HG03280 (cell line): ENCODE data around the gene IRF1.

Source experiments
- ATAC-seq: cut with Tn5 transposase; IDR thresholded peaks from one replicate; pipeline ENCODE4 v1.9.1; 2021; ENCODE audit warnings: mild to moderate bottlenecking, moderate library complexity; ENCODE audit not compliant: unreplicated experiment

The IRF1 gene

DNA sequence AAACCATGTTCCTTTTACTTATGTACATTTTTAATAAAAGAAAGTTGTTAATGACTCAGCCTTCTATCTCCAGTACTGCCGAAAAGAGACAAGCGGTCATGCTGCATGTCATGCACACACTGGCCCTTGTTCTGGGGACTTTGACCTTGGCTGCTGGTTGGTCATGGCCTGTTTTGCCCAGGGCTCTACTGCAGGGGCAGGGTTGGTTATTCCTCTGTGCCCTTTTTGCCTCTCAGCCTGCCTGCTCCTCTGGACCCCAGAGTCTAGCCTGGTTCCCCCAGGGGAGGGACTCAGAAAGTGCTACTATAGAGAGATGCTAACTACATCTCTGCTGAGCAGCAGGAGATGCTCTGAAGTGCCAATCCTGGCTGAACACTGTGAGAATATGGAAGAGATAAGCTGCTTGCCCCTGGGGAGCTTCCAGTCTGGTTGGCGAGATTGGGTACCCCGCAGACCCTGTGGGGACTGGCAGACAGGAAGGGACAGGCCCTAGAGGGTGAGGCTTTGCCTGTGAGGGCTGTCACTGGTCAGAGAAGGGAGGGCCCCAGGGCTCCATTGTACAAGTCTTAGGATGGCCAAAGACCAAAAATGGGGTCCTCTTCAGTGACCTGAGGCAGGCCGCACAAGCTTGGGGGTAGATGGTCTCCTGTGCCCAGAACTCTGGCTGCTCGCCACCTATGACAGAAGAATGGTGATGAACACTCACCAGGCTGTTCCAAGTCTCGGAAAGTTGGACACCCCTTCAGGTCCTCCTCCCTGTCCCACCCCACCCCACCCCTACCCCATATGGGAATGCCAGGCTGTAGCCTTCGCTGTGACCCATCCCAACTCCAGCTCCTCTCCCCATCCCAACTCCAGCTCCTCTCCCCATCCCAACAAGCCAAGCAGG, 14.3 kb downstream of the IRF1 start:
- no peak for ATAC-seq

DNA sequence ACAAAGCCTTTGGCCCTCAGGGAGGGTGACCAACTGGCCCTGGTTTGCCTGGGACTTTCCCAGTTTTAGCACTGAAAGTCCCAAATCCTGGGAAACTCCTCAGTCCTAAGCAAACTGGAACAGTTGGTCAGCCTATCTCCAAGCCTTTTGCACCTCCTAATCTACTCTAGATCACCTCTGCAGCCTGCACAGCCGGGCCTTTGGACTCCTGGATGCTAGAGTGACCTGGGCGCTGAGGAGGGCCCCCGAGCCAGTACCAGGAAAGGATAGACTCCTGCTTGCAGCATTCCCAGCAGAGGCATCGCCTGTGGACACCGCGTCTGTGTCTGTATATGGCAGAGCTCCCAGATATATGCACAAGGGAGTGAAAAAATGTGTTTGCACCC, 15.1 kb downstream of the IRF1 start:
- no peak for ATAC-seq

DNA sequence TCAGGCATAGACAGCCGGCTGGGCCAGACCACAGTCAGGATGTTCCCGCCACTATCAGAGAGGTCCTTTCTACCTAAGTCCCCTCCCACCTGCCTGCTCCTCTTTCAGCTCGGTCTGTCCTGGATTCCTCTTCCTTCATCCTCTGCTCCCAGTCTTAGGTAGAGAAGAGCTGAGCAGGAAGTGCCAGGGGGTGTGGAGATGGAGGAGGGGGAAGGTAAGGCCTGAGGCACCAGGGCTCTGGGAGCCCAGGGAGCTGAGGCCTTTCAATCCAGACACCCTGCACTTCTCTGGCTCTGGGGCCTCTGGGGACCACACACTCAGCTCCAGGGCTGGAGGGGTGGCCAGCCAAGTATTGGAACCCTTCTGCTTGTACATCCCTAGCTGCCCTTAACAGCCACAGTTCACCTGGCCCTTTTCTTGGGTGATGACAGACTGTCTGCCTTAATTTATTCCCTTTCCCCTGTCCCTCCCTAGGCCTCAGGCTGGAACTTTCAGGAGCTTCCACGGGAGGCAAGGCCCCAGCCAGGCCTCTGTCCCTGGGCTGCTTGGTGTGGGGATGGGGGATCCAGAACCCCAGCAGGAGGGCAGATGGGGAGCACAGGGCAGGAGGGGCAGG, 15.6 kb downstream of the IRF1 start:
- no peak for ATAC-seq

DNA sequence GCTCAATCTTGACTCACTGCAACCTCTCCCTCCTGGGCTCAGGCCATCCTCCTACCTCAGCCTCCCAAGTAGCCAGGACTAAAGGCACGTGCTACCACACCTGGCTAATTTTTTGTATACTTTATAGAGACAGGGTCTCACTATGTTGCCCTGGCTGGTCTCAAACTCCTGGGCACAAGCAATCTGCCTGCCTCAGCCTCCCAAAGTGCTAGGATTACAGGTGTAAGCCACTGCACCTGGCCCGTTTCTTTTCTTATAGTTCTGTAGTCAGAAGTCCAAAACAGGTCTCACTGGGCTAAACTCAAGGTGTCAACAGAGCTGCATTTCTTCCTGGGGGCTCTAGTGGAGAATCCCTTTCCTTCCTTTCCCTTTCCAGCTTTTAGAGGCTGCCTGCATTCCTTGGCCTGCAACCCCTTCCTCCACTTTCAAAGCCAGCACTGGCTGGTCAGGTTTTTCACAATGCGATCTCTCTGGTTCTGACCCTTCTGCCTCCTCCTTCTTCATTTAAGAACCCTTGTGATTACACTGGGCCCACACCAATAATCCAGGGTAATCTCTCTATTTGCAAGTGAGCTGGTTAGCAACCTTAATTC, 16.3 kb downstream of the IRF1 start:
- ATAC-seq, result no peak

DNA sequence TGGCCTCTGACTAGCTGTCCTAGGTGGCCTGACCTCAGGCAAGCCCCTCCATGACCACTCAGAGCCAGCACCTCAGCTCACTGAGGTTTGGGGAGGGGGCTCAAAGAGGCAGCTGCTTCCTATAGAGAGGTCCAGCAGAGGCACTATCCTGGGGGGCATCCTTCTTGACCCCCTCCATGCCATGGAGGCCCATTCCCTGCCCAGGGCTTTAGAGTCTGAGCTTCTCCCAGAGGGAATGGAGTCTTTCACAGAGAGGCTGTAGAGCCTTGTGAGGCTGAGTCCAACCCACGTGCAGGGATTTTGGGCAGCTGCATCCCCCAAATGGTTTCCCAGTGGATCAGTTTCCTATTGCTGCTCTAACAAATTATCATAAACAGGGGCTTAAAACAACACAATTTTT, 16.9 kb downstream of the IRF1 start:
- no peak for ATAC-seq

DNA sequence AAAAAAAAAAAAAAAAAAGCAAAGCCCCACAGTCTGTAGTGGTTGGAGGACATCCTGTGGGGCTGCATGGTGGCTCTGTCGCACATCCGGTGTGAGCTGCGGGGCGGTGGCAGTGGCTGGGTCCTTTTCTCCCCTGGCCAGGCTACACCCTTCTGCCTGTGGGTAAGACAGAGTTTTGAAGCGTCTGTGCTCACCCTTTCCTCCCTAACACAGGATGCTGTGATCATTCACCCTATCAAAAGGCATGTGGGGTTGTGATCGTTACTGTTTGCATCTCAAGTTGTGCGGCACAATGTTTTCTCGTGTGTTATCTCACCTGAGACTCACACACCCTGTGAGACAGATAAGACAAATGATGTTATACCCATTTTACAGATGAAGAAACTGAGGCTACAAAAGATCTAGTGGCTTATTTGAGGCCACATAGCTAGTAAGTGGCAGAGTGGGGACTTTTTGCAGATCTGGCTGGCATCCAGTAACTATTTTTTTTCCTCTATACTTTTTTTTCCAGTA, 17.5 kb downstream of the IRF1 start:
- peak; percentile 75 for ATAC-seq

DNA sequence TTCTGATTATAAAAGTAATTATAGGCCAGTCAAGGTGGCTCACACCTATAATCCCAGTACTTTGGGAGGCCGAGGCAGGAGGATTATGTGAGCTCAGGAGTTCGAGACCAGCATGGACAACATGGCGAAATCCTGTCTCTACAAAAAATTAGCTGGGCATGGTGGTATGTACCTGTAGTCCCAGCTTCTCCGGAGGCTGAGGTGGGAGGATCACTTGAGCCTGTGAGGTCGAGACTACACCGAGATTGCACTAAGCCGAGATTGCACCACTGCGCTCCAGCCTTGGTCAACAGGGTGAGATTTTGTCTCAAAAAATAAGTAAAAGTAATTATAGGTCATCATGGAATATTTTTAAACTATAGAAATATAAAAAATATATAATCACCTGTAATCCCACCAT, 18.1 kb downstream of the IRF1 start:
- no peak for ATAC-seq

DNA sequence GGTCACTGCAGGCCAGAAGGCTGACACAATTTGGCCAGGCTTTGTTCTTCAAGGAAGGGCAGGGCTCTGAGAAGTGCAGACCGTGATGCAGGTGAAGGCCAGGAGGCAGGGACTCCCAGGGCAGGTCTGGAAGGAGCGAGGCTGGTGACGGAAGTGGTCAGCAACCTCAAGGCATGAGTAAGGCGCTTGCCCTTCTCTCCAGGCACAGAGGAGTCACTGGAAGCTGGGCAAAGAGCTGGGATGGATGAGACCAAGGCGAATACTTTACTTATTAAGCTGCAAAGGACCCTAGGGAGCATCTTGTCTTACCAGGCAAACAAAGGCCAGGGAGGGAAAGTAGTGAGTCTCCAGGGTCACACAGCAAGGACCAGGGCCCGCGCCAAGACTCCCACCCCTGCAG, 18.6 kb downstream of the IRF1 start:
- no peak for ATAC-seq

DNA sequence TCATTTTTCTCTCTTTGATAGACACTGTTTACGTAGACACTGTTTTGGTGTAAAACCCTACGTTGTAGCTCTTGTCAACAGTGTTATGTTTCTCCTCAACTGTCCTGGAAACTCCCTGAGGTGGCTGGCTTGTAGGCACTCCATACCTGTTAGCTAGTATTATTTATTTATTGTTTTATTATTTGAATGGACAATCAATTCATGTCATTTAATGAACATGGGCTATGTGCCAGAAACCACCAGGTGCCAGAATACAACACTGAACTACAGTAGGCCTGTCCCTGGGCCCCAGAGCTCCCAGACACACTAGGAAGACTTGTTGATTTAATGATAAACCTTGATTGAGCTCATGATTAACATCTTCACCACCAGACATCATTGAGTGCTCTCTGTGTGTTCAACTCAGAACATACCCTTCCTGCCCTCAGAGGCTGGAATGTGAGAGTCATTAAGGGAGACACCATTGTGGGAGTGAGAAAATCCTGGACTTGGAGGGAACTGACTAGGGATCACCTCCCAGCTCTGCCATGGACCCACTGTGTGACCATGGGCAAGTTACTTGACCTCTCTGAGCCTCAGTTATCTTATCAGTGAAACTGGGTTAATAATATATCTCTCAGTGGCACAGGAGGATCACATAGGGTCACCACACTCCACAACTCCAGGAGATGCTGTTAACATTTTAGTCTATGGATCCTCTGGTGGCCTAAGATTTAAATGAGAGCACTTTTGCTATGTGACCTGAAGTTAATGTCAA, 19.2 kb downstream of the IRF1 start:
- ATAC-seq, result no peak

DNA sequence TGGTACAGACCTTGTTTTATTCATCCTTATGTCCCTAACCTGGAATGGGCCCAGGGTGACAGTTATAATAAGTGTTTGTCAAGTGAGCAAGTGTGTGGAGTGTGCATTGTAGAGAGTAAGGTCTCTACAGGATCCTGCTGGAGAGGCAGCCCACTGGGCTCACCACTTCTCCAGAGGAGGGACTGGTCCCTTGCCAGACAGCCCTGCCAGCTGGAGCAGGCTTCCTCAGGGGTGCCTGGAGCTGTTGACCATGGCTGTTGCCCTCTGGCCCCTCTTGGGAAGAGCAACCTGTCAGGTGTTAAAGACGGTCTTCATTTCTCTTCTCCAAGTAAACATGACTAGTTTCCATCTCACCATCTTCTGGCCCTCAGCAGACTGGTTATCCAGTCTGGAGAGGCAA, 20.0 kb downstream of the IRF1 start:
- ATAC-seq, result no peak

DNA sequence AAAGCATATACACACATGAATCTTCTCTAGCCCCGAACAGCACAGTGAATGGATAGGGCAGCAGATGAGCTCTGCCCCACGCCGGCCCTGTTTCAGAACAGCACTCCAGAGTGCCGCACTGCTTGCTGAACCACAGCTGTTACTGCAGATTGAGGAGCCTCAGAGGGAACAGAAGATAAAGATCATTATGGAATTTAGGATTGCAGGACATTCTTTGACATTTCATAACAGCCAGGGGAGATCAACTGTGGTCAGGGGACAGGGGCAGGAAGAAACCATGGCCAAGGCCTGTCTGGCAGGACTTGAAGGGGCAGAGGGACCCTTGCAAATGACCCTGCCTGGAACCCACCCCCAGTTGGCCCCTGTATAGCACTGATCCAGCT, 20.6 kb downstream of the IRF1 start:
- no peak for ATAC-seq

DNA sequence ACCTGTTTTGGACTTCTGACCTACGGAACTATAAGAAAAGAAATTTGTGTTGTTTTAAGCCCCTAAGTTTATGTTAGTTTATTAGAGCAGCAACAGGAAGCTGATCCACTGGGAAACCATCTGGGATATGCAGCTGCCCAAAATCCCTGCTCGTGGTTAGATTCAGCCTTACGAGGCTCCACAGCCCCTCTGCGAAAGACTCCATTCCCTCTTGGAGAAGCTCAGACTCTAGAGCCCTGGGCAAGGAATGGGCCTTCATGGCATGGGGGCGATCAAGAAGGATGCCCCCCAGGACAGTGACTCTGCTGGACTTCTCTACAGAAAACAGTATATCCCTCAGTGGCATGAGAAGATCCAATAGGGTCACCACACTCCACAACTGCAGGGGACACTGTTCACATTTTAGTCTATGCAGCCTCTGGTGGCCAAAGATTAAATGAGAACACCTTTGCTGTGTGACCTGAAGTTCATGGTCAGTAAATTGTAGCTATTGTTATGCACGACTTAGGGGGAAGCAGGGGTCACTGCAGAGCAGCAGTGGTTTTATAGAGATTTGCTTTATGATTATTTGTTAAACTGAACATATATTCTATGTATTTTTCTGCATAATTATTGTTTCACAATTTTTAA, 21.1 kb downstream of the IRF1 start:
- ATAC-seq, result no peak

DNA sequence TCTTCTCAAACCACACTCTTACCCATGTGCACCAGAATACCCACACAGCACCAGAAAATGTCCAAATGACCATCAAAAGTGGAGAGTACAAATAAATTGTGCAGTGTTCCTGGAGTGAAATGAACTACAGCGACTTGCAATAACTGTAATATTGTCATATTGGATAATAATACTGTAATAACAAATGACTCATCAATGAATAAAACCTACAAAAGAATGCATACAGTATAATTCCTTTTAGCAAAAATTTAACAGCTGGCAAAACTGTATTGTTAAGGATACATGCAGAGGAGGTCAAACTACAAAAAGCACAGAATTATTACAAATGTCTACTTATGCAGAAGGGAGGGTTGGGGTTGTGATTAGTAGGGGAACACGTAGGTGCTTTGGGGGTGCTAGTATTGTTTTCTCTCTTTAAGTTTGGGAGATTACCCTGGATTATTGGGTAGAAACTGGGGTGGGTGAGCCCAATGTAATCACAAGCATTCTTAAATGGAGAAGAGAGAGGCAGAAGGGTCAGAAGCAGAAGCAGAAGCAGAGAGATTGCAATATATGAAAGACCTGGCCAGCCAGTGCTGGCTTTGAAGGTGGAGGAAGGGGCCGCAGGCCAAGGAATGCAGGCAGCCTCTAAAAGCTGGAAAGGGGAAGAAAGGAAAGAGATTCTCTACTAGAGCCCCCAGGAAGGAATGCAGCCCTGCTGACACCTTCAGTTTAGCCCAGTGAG, 21.8 kb downstream of the IRF1 start:
- ATAC-seq, result no peak

DNA sequence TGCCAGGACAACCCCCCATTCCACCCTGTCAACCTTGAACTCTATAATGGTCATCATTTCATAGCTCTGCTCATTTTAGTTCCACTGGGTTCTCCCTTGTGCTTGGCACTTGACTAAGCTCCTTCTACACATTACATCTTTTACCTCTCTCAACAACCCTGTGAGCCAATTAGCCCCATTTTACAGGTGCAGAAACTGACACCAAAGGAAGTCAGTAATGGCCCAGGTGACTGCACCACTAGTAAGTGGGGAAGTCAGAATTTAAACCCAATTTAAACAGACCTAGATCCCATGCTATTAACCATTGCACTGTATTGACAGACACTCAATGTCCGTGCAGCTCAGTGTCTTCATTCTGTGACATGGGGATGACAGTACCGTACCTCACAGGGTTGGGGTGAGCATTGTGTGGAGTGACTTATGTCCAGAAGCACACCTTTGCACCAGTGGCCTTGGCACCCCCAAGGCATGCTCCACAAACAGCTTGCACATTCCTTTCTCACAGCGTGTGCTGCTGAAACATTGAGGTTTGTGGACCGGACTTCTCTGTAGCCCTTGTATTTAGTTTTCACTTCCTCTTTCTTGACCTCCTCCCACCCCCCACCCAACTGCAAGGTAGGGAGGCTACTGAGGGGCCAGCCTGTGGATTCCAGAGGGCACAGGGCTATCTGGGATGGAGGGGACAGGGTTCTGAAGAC, 23.1 kb downstream of the IRF1 start:
- ATAC-seq, result peak; percentile 36

DNA sequence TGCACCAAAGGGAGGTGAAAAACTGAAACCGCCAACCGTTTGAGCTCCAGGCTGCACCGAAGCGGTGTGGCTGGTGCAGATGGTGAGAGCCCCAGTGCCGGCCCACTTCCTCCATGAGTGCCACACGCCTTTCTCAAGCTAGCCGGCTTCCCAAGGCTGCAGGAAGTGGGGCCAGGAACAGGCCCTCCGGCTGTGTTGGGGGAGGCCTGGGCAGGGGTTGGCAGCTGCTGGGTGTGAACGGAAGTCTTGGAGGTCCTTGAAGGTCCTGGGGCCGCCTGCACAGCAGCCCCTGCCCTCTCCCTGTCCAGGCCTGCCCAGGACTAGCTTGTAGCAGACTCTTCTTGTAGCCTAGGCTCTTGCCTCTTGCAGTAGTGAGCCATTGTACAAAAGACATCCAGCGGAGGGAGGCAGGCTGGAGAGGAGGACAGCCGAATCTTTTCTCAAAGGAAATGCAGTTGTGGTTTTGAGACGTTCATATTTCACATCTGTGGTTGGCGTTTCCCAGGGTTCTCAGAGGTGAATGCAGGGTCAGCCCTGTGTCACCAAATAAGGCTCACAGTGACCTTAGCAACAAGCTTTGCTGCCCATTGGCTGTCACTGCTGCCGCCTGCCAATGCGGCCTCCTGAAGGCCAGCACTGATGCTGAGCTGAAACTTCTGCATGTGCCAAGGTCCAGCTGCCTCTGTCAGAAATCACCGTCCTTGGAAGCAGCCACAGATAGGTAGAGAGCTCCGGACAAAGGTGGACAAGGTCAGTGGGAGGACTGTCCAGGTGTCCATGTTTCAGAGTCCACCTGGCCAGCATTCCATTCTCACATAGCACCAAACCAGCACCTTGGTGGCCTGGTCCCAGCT, 23.9 kb downstream of the IRF1 start:
- ATAC-seq, result peak; percentile 70

DNA sequence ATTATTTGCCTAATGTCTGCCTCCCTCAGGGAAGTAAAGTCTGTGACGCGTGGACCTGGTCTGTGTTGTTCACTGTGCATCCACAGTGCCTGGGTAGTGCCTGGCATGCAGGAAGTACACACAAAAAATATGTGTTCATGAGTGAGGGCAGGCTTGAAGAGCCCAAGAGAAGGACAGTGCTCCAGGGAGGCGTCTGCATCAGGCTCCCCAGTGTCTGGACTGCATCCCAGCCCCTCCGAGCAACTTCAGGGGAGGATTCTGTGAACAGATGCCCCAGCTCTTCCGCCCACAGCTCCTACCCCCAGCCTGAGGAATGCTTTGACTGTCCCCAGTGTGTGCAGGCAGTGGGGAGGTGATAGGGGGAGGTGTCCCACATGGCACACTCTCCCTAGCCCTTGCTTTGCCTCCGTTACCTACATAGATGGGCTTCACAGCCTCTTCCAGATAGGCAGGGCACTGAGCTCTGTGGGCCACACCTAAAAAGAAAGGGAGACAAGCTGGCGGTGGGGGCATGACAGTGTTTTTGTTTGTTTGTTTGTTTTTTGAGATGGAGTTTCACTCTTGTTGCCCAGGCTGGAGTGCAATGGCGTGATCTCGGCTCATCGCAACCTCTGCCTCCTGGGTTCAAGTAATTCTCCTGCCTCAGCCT, 25.4 kb downstream of the IRF1 start:
- ATAC-seq, result no peak

DNA sequence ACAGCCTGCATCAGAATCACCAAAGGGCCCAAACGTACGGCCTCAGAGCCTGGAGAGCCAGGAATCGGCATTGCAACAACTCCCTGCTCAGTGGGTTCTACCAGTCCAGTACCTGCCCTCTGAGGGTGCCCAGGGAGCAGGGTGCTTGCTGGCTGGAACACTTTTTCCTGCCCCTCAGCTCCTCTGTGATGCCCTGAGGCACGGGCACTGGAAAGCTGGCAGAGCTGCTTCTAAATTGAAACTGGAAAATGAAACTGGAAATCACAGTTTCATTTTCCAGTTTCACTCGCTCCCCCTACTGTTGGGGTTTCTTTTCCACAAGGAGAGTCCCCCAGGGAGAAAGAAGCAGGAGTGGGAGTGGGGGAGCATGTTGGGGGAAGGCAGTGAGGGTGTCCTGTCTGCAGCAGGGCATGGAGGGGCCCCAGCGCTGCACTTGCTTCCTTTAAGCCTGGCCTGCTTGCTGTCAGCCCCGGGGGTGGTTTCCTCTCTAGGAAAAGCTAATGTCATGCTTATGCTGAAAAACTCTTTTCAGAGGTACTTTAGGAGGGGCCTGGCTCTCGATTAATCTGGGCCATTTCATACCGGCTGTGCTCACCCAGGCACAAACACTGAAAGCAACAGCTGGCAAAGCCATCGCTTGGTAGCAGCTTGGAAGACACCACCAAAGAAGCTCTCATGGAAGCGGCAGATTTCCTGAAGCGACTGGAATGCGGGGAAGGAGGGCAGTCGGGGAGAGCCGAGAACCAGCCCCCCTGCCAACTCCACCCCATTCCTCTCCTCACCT, 26.2 kb downstream of the IRF1 start:
- ATAC-seq, result no peak

DNA sequence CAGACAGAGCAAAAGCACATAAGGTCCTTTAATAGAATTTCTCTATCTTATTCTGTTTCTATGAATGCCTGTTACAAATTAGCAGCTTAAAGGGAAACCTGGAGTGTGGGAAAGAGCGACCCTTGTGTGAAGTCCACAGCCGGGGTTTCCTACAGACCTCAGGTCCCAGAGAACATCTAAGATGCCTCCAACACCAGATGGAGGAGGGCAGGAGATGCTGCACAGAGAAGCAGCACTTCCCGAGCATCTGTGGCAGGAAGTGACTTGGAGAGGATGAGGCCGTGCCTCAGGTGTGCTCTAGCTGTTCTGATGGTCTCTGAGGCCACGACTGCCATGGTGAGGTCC, 26.8 kb downstream of the IRF1 start:
- ATAC-seq, result no peak
